K562 (cell line): Measurements from ENCODE around the gene PBX4. TPM values are rescaled to one million over a fixed set of nuclear protein-coding genes. Genes with fewer than 3 reads are reported as not detected.

Experiments used
- ATAC-seq: fragments of 200-7000 bp; cut with Tn5 transposase; 3 replicates; pipeline ENCODE4 v1.9.1; 2020; ENCODE audit warnings: moderate library complexity
- BruUV-seq: library from RNA; stranded (reverse); fragments of 400-500 nt; replicated peaks from 2 replicates; lab custom pipeline; 2021; lab: Mats Ljungman, UMichigan
- CTCF ChIA-PET: fragments of 300-600 bp; formaldehyde crosslinking; extraction: SDS; loops from one replicate; lab custom pipeline; 2021; ENCODE audit warnings: low intra/inter-chr PET ratio; lab: Yijun Ruan, JAX
- POLR2A ChIA-PET: fragments of 300-600, 350-650 bp; sonication (Branson Sonifier 250); formaldehyde crosslinking; extraction: SDS; loops from one replicate; lab custom pipeline; 2021; ENCODE audit warnings: antibody characterized with exemption, inconsistent platforms; lab: Yijun Ruan, JAX
- DNase-seq, 4 experiments: peaks; one replicate each; pipeline versions ENCODE4 v3.0.0 to v3.0.0-alpha.2; 2011 to 2018; ENCODE audit warnings: low spot score in 3 of 4, mixed read lengths in 3 of 4; ENCODE audit errors: extremely low read depth in 1 of 4
- FAIRE-seq: peaks from 2 replicates; lab custom pipeline; 2011; peaks lifted over from hg19 to GRCh38; lab: Jason Lieb, UNC
- H2AFZ ChIP-seq: 2 replicates; pipeline ENCODE4 v1.6.0; 2011; ENCODE audit warnings: low read depth, low read length, control low read depth, inconsistent platforms
- H3K27ac ChIP-seq: fragments of 200-600 bp; 3 replicates; pipeline ENCODE4 v1.8.0; 2011; ENCODE audit warnings: low read depth, mild to moderate bottlenecking, control low read depth, inconsistent platforms, low read length, moderate library complexity, mixed read lengths; ENCODE audit errors: extremely low read depth
- H3K27me3 ChIP-seq, 2 experiments: fragments of 300-600 bp in 1 of 2; 2 replicates in 1 of 2; 3 replicates in 1 of 2; pipeline versions ENCODE4 v1.6.0 to v1.8.0; 2011; ENCODE audit warnings: inconsistent platforms in 2 of 2, low read length in 2 of 2, mild to moderate bottlenecking in 1 of 2, mixed read lengths in 1 of 2, moderate library complexity in 1 of 2; ENCODE audit not compliant: control insufficient read depth in 2 of 2, insufficient read depth in 2 of 2
- H3K36me3 ChIP-seq: fragments of 300-600 bp; 3 replicates; pipeline ENCODE4 v1.8.0; 2011; ENCODE audit warnings: mild to moderate bottlenecking, low read length, inconsistent platforms; ENCODE audit not compliant: control insufficient read depth, insufficient read depth
- H3K4me1 ChIP-seq, 2 experiments: fragments of 200-600 bp in 1 of 2; replicated peaks in 1 of 2; 2 replicates in 1 of 2; 3 replicates in 1 of 2; pipeline versions ENCODE4 v1.5.1 to v1.8.0; 2011; ENCODE audit warnings: inconsistent platforms in 2 of 2, low read length in 2 of 2, mild to moderate bottlenecking in 1 of 2, mixed read lengths in 1 of 2, moderate library complexity in 1 of 2; ENCODE audit not compliant: control insufficient read depth in 2 of 2, insufficient read depth in 2 of 2
- H3K4me2 ChIP-seq: 2 replicates; pipeline ENCODE4 v1.6.1; 2011; ENCODE audit warnings: low read length, control low read depth, inconsistent platforms, mixed read lengths; ENCODE audit not compliant: insufficient read depth
- H3K4me3 ChIP-seq: fragments of 200-600 bp; sonication (generic), shearing (Covaris generic); 2 replicates; pipeline ENCODE4 v1.5.1; 2016; ENCODE audit warnings: control low read depth, inconsistent platforms
- H3K79me2 ChIP-seq: fragments of 200-600 bp; 3 replicates; pipeline ENCODE4 v1.8.0; 2011; ENCODE audit warnings: low read length, inconsistent platforms; ENCODE audit not compliant: control insufficient read depth, insufficient read depth
- H3K9ac ChIP-seq, 2 experiments: 2 replicates each; pipeline versions ENCODE4 v1.6.0 to v1.6.1; 2011; ENCODE audit warnings: low read depth in 2 of 2, low read length in 2 of 2, control low read depth in 1 of 2, inconsistent platforms in 1 of 2, mild to moderate bottlenecking in 1 of 2, mixed read lengths in 1 of 2; ENCODE audit not compliant: insufficient read depth in 1 of 2
- H3K9me1 ChIP-seq: one replicate; pipeline ENCODE4 v1.6.0; 2011; ENCODE audit warnings: inconsistent platforms, mild to moderate bottlenecking, low read length, moderate library complexity; ENCODE audit not compliant: control insufficient read depth, insufficient read depth
- H3K9me3 ChIP-seq: replicated peaks from 2 replicates; pipeline ENCODE4 v1.5.1; 2011; ENCODE audit warnings: low read depth, low read length, inconsistent platforms; ENCODE audit not compliant: control insufficient read depth, insufficient read depth
- H4K20me1 ChIP-seq: replicated peaks from 2 replicates; pipeline ENCODE4 v1.6.1; 2011; ENCODE audit warnings: low read length, inconsistent platforms, mixed read lengths; ENCODE audit not compliant: control insufficient read depth, insufficient read depth
- CREB3L1 ChIP-seq: fragments of 450-650 bp; IDR thresholded peaks from 2 replicates; pipeline ENCODE4 v1.6.1; 2014; ENCODE audit warnings: low read depth, mild to moderate bottlenecking, moderate library complexity, borderline replicate concordance
- CSDE1 ChIP-seq, 2 experiments: fragments of 450-650 bp; IDR thresholded peaks; 2 replicates each; pipeline ENCODE4 v1.6.1; 2016; ENCODE audit warnings: mild to moderate bottlenecking in 1 of 2
- IRF1 ChIP-seq: sonication (generic); formaldehyde crosslinking; IDR thresholded peaks from 2 replicates; pipeline ENCODE4 v1.8.0; 2022; ENCODE audit warnings: missing genetic modification reagents, mild to moderate bottlenecking, borderline replicate concordance
- MIER1 ChIP-seq: fragments of 450-650 bp; IDR thresholded peaks from 2 replicates; pipeline ENCODE4 v1.6.1; 2016; ENCODE audit warnings: antibody characterized with exemption, mild to moderate bottlenecking, low read depth
- MYBL2 ChIP-seq, 2 experiments: fragments of 450-650 bp in 1 of 2; sonication (generic) in 1 of 2; formaldehyde crosslinking in 1 of 2; IDR thresholded peaks; 2 replicates each; pipeline versions ENCODE4 v1.6.1 to v1.8.1; 2017 to 2022; ENCODE audit warnings: borderline replicate concordance in 1 of 2, inconsistent platforms in 1 of 2, low read depth in 1 of 2, mild to moderate bottlenecking in 1 of 2, missing genetic modification reagents in 1 of 2, moderate library complexity in 1 of 2
- PHTF2 ChIP-seq: fragments of 250-450 bp; sonication (Bioruptor Pico); IDR thresholded peaks from 2 replicates; pipeline ENCODE4 v1.5.0; 2021; ENCODE audit warnings: mild to moderate bottlenecking
- RFX5 ChIP-seq: IDR thresholded peaks from 2 replicates; pipeline ENCODE4 v1.6.1; 2011; ENCODE audit warnings: low read depth, mild to moderate bottlenecking, improper control_type of control experiment, low read length
- TCF3 ChIP-seq: sonication (generic); formaldehyde crosslinking; IDR thresholded peaks from 2 replicates; pipeline ENCODE4 v1.4.0; 2020; ENCODE audit warnings: mild to moderate bottlenecking, missing genetic modification reagents
- ZNF436 ChIP-seq: fragments of 250-450, 450-650 bp; sonication (Bioruptor Pico); formaldehyde crosslinking; IDR thresholded peaks from 2 replicates; pipeline ENCODE4 v1.7.0; 2020; ENCODE audit warnings: mild to moderate bottlenecking
- ZNF76 ChIP-seq: fragments of 250-450 bp; sonication (Bioruptor Pico); IDR thresholded peaks from 2 replicates; pipeline ENCODE4 v1.4.0; 2020; ENCODE audit warnings: mild to moderate bottlenecking, moderate library complexity, borderline replicate concordance
- WGBS: fragments of 100-300 bp; shearing (Covaris generic); methylation state at CpG from one replicate; pipeline ENCODE4 v1.1.6; 2016; ENCODE audit warnings: low coverage, mixed read lengths; ENCODE audit not compliant: insufficient coverage; ENCODE audit errors: missing lambda C conversion rate; 5-methylcytosine and 5-hydroxymethylcytosine counted together
- in situ Hi-C: fragments of 300-500 bp; cut with MboI; formaldehyde crosslinking; loops from 4 replicates; pipeline ENCODE4 v1.15.0; 2018; ENCODE audit warnings: inconsistent platforms, mixed read lengths
- intact Hi-C: fragments of 100-400 bp; cut with micrococcal nuclease; formaldehyde crosslinking; loops from 2 replicates; pipeline ENCODE4 v1.14.2; 2022
- polyA plus RNA-seq, 8 experiments: library from polyadenylated mRNA; depleted of rRNA in 4 of 8; stranded (reverse) in 5 of 8; unstranded in 3 of 8; fragments of >200 nt; fragmentation: Nextera tagmentation in 2 of 8; fragmentation: Illumina TruSeq in 1 of 8; extraction: Ambion mirVana in 2 of 8; extraction: Trizol in 1 of 8; gene quantifications; 2 replicates each; pipeline versions ENCODE4 v1.2.1 to v1.2.3, GENCODE V29; 2011 to 2014; ENCODE audit warnings: inconsistent platforms in 1 of 8, missing spikeins in 1 of 8
- total RNA-seq, 7 experiments: library from RNA; depleted of rRNA in 6 of 7; stranded (reverse); fragments of >200 nt in 6 of 7; fragmentation: Illumina TruSeq in 2 of 7; extraction: Trizol in 2 of 7; gene quantifications; 2 replicates each; pipeline versions ENCODE4 v1.2.1 to v1.2.3, GENCODE V29; 2011 to 2021; ENCODE audit warnings: low replicate concordance in 1 of 7

The PBX4 gene
- total and polyA plus RNA-seq, 9 of the 15 experiments (the other 6 are each of a cell fraction or from before 2014, with no cell fraction given) = 0.11 to 3.8 (median 1.6) TPM; not detected in 1

DNA sequence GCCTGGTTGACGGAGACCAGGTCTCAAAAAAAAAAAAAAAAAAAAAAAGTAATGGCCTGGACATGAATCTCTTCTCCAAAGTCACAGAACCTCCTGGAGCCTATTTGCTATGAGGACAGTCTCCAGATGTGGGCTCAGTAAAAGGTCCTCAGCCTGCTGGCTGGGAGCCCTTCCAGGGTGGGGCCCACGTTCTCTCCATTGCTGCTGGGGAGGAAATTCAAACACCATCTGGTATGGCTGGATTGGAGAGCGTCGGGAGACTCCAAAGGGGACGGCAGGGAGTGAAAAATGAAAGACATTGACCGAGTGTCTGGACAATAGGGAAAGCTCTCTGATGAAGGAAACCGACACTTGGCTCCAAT lies 1.3 kb upstream of the PBX4 start (continued):
- TF ChIP-seq CSDE1 (IDR thresholded peaks at IDR 0.05) = no peak

DNA sequence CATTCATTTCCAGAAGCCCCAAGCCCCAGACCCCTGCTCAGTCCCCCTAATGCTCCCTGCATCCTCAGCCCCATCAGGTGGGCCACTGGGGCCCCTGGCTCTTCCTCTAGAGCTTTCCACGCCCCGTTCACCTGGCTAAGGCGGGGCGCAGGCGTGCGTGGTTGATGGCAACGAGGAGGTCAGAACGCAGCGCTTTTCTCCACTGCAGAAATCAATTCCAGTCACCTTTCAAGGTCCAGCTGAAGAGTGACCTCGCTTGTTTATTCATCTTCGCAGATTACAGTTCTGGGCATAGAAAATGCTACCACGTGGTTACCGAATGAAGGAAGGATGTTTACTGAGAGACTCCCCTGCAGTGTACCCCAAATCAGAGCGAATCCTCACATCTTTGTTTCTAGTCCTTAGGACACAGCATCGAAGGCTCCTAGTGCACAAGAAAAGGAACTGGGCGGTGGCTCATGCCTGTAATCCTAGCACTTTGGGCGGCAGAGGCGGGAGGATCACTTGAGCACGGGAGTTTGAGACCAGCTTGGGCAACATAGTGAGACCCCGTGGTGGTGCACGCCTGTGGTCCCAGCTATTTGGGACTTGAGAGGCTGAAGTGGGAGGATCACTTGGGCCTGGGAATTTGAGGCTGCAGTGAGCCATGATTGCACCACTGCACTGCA lies 828 bp upstream of the PBX4 start:
- Histone ChIP-seq H3K79me2 (no peaks in the 10 kb centered on the region), H3K27me3 (no peaks in the 10 kb centered on the region; a peak in 1 of 5 replicates), H3K4me1 (peaks cover 7 to 28% of the 10 kb centered on the region in 2 experiments), H3K9ac (0 out of 4 replicates have a peak overlapping the region, but pooled peaks of 1 of the 2 experiments have one; percentile 58), H4K20me1 (no peaks in the 10 kb centered on the region), H3K4me2 (no peak overlapping the region; the same call in 1 of the 2 replicates), H2AFZ (peak overlapping the region; percentile 42; the same call in 1 of the 2 replicates), H3K9me1 (no peaks in the 10 kb centered on the region), H3K27ac (no peak overlapping the region), H3K9me3 (no peaks in the 10 kb centered on the region), H3K4me3 (no peak overlapping the region; the same call in 1 of the 2 replicates), H3K36me3 (no peaks in the 10 kb centered on the region)
- no peak for ATAC-seq
- no TSS peak for BruUV-seq
- TF ChIP-seq TCF3 = no peak
- no peak for TF ChIP-seq ZNF76 (CRISPR knock-in tag)
- no peak for TF ChIP-seq MIER1
- TF ChIP-seq IRF1 (CRISPR knock-in tag) = no peak
- no peak for TF ChIP-seq RFX5
- TF ChIP-seq PHTF2 (CRISPR knock-in tag) = no peak
- TF ChIP-seq ZNF436 (CRISPR knock-in tag) = no peak
- TF ChIP-seq CREB3L1 = no peak
- TF ChIP-seq MYBL2 (IDR thresholded peaks at IDR 0.05; ENCODE audit: low read depth) = no peak
- no peak for TF ChIP-seq MYBL2 (CRISPR knock-in tag; IDR thresholded peaks at IDR 0.05; ENCODE audit: borderline replicate concordance)
- CTCF ChIA-PET = no interaction called here
- POLR2A ChIA-PET = interaction anchor here (0.9 kb wide), 1 partner anchor 68 kb away, joined by 7 read pairs; no protein-coding TSS in a partner anchor
- WGBS = 34% methylated on average over 21 of the region's 21 CpGs
- DNase-seq = no peak
- no peak for FAIRE-seq
- intact Hi-C loops (no loop called here), in situ Hi-C loops (no loop called here)
